ENCODE measurements around the gene RPL35.

The RPL35 gene

DNA sequence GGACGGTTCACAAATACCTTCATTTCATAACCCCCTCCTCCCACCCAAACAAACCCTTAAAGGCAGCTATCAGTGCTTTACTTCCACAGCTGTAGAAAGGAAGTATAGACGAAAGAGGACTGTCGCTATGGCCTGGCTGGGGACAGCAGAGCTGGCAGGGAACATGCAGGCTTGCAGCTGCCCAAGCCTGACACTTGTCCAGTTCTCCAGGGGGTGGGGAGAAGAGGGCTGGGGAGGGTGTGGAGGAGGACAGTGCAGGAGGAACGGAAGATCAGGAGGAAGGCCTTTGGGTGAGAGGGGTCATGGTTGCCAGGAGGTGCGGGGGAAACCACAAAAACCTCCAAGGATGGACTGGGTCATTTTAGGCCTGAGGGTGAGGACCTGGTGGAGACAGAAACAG, 26.1 kb upstream of the RPL35 start:
- peaks cover 58 to 70% of the 10 kb centered on the region in 2 donors for H3K36me3 ChIP-seq (ENCODE audit: control insufficient read depth in 1 of 2, insufficient read depth in 2 of 2, low read length in 2 of 2)

DNA sequence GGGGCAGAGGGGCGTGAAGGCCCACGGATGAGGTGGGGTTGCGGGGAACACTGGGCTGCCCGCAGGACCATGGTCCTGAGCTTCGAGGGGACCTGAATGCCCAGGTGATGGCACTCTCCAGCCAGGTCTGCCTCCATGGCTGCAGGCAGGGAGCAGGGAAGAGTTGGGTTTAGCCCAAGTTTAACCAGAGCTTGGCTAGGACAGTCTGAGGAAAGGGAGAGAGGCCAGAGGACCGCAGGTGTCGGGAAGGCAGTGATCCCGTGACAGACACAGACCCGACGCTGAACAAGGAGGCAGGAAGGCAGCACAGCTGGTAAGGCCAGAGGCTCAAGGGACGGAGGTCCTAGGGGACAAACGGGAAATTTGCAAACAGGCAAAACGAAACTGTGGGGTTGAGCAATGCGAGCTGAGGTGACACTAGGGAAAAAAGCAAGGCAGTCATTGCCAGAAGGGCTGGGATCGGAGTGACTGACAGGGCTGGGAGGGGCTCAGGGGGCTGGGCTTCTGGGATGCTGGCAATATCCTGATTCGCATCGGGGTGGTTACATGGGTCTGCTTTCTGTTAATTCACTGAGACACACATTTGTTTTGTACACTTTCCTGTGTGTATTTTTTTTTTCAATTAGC, 25.2 kb upstream of the RPL35 start:
- Histone ChIP-seq H3K36me3 (ENCODE audit: control insufficient read depth in 1 of 2, insufficient read depth in 2 of 2, low read length in 2 of 2) (peaks cover 62 to 78% of the 10 kb centered on the region in 2 donors), H3K4me3 (ENCODE audit: low read depth in 1 of 2, low read length in 2 of 2) (no peak overlapping the region)

More for the DNA sequence above, 26.1 kb upstream of the RPL35 start:
- Histone ChIP-seq H3K9ac (ENCODE audit: low read depth in 1 of 2, low read length in 2 of 2) (no peak overlapping the region), H3K27ac (ENCODE audit: low read depth, low read length) (no peak overlapping the region), H3K4me1 (ENCODE audit: control insufficient read depth in 1 of 2, insufficient read depth in 2 of 2, low read length in 2 of 2) (no peaks in the 10 kb centered on the region), H3K9me3 (ENCODE audit: control insufficient read depth in 1 of 2, low read length in 2 of 2) (no peaks in the 10 kb centered on the region), H3K4me3 (ENCODE audit: low read depth in 1 of 2, low read length in 2 of 2) (no peak overlapping the region), H3K27me3 (ENCODE audit: control insufficient read depth in 1 of 2, insufficient read depth in 2 of 2, low read length in 2 of 2) (no peaks in the 10 kb centered on the region)

DNA sequence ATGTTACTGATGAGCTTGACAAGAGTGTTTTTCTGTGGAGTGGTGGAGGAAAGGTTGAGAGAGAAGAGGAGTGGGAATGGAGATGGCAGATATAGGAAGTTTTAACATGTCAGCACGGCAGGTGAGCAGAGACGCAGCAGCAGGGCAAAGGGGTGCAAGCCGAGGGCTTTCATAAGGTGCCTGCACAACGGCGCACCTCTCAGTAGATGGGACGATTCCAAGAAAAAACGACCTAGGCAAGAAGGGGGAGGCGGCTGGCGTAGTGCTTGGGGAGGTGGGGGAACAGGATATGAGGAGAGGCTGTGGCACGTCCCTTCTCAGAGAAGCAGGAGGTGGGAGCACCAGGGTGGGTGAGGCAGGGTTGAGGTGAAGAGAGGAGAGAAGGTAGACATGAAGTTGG, 24.7 kb upstream of the RPL35 start:
- Histone ChIP-seq H3K27me3 (ENCODE audit: control insufficient read depth in 1 of 2, insufficient read depth in 2 of 2, low read length in 2 of 2) (no peaks in the 10 kb centered on the region), H3K27ac (ENCODE audit: low read depth, low read length) (no peak overlapping the region), H3K9me3 (ENCODE audit: control insufficient read depth in 1 of 2, low read length in 2 of 2) (no peaks in the 10 kb centered on the region), H3K36me3 (ENCODE audit: control insufficient read depth in 1 of 2, insufficient read depth in 2 of 2, low read length in 2 of 2) (peaks cover 64 to 84% of the 10 kb centered on the region in 2 donors), H3K4me1 (ENCODE audit: control insufficient read depth in 1 of 2, insufficient read depth in 2 of 2, low read length in 2 of 2) (no peaks in the 10 kb centered on the region), H3K9ac (ENCODE audit: low read depth in 1 of 2, low read length in 2 of 2) (no peak overlapping the region), H3K4me3 (ENCODE audit: low read depth in 1 of 2, low read length in 2 of 2) (no peak overlapping the region)

More for the DNA sequence above, 25.2 kb upstream of the RPL35 start:
- no peaks in the 10 kb centered on the region for H3K9me3 ChIP-seq (ENCODE audit: control insufficient read depth in 1 of 2, low read length in 2 of 2)
- H3K27ac ChIP-seq (ENCODE audit: low read depth, low read length): no peak overlapping the region
- H3K4me1 ChIP-seq (ENCODE audit: control insufficient read depth in 1 of 2, insufficient read depth in 2 of 2, low read length in 2 of 2): no peaks in the 10 kb centered on the region
- no peak overlapping the region for H3K9ac ChIP-seq (ENCODE audit: low read depth in 1 of 2, low read length in 2 of 2)
- no peaks in the 10 kb centered on the region for H3K27me3 ChIP-seq (ENCODE audit: control insufficient read depth in 1 of 2, insufficient read depth in 2 of 2, low read length in 2 of 2)

DNA sequence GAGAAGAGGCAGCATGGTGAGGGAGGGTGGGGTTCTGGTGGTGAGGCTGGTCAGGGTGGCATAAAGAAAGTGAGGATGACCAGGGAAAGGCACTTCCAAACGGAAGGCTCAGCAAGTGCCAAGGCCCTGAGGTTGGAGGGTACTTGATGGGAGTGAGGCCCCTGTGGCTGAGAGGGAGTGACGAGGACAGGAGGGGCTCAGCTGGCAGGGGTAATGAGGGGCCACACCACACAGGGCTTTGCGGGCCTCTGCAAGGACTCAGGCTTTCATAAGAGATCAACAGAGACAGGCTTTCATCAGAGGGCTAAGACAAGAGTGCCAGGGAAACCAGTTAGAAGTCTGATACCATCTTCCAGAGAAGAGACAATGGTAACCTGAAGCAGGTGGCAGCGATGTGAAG, 23.8 kb upstream of the RPL35 start:
- H3K27me3 ChIP-seq (ENCODE audit: control insufficient read depth in 1 of 2, insufficient read depth in 2 of 2, low read length in 2 of 2): no peaks in the 10 kb centered on the region
- H3K4me1 ChIP-seq (ENCODE audit: control insufficient read depth in 1 of 2, insufficient read depth in 2 of 2, low read length in 2 of 2): no peaks in the 10 kb centered on the region
- H3K27ac ChIP-seq (ENCODE audit: low read depth, low read length): no peak overlapping the region
- H3K9ac ChIP-seq (ENCODE audit: low read depth in 1 of 2, low read length in 2 of 2): no peak overlapping the region
- H3K4me3 ChIP-seq (ENCODE audit: low read depth in 1 of 2, low read length in 2 of 2): no peak overlapping the region
- no peaks in the 10 kb centered on the region for H3K9me3 ChIP-seq (ENCODE audit: control insufficient read depth in 1 of 2, low read length in 2 of 2)
- H3K36me3 ChIP-seq (ENCODE audit: control insufficient read depth in 1 of 2, insufficient read depth in 2 of 2, low read length in 2 of 2): peaks cover 62 to 84% of the 10 kb centered on the region in 2 donors

DNA sequence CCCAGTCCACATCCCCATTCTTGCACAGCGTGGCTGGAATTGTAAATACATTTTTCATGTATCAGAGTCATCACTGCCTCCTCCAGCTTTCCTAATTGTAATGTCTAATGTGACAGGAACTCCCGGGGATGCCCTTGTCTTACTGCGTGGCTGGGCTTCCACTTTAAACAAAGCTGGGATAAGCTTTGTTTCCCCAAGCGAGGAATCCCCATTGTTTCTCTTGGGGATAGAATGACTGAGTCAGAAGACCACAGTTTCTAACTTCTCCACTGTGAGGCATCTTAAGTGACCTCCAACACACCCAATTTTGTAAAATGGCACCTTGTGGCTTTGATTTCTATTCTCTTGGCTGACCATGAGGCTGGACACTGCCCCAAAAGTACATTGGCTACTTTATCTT, 22.6 kb upstream of the RPL35 start:
- Histone ChIP-seq H3K27me3 (ENCODE audit: control insufficient read depth in 1 of 2, insufficient read depth in 2 of 2, low read length in 2 of 2) (no peaks in the 10 kb centered on the region), H3K27ac (ENCODE audit: low read depth, low read length) (no peak overlapping the region), H3K9ac (ENCODE audit: low read depth in 1 of 2, low read length in 2 of 2) (no peak overlapping the region), H3K4me3 (ENCODE audit: low read depth in 1 of 2, low read length in 2 of 2) (no peak overlapping the region), H3K9me3 (ENCODE audit: control insufficient read depth in 1 of 2, low read length in 2 of 2) (no peaks in the 10 kb centered on the region), H3K36me3 (ENCODE audit: control insufficient read depth in 1 of 2, insufficient read depth in 2 of 2, low read length in 2 of 2) (peaks cover 58 to 84% of the 10 kb centered on the region in 2 donors), H3K4me1 (ENCODE audit: control insufficient read depth in 1 of 2, insufficient read depth in 2 of 2, low read length in 2 of 2) (no peaks in the 10 kb centered on the region)

DNA sequence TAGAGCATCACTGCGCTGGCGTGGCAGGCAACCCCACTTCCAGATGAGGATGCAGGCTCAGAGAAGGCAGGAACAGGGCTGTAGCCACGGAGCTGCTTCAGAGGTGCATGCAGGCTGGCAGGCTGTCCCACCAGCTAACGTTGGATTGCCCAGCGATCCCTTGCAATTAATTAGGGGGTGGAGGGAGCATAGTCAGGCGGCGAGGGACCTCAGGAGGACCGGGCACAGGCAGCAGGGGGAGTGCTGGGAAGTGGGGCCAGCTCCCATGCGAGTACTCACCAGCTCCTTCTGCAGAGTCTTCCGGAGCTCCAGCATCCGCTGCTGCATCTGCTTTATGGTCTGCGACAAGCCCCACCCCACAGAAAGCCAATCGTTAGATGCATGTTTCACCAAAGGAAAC, 20.5 kb upstream of the RPL35 start:
- Histone ChIP-seq H3K27ac (ENCODE audit: low read depth, low read length) (no peak overlapping the region), H3K4me1 (ENCODE audit: control insufficient read depth in 1 of 2, insufficient read depth in 2 of 2, low read length in 2 of 2) (no peaks in the 10 kb centered on the region), H3K4me3 (ENCODE audit: low read depth in 1 of 2, low read length in 2 of 2) (no peak overlapping the region), H3K9me3 (ENCODE audit: control insufficient read depth in 1 of 2, low read length in 2 of 2) (no peaks in the 10 kb centered on the region), H3K36me3 (ENCODE audit: control insufficient read depth in 1 of 2, insufficient read depth in 2 of 2, low read length in 2 of 2) (peaks cover 51 to 84% of the 10 kb centered on the region in 2 donors), H3K27me3 (ENCODE audit: control insufficient read depth in 1 of 2, insufficient read depth in 2 of 2, low read length in 2 of 2) (no peaks in the 10 kb centered on the region), H3K9ac (ENCODE audit: low read depth in 1 of 2, low read length in 2 of 2) (no peak overlapping the region)

DNA sequence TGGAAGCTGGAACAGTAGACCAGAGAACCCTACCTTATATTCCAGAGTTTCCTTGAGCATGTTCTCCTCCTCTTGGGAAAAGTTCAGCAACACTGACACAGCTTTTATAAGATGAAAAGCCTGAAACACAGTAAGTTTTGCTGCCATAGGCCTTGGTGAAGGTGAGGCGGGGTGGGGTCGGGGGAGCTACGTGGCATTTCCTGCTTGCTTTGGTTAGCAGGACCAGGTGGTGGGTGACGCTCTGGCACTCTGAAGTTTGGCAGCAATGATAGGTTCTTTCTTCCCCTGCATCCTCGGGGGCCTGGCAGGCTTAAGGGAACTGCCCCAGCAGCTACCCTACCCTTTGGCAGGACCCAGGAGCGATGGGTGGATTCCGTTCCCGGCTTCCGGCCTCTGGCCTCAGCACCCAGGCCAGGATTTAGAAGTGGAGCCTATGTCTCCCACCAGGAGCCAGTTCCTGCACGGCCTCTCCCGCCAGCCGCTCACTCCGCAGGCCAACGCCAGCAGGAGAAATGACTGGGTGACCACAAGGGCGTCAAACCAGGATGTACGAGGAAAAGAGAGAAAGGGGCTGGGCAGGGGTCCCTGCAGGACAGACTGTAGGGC, 19.5 kb upstream of the RPL35 start:
- H3K9ac ChIP-seq (ENCODE audit: low read depth in 1 of 2, low read length in 2 of 2): no peak overlapping the region
- no peaks in the 10 kb centered on the region for H3K4me1 ChIP-seq (ENCODE audit: control insufficient read depth in 1 of 2, insufficient read depth in 2 of 2, low read length in 2 of 2)
- H3K4me3 ChIP-seq (ENCODE audit: low read depth in 1 of 2, low read length in 2 of 2): no peak overlapping the region
- no peak overlapping the region for H3K27ac ChIP-seq (ENCODE audit: low read depth, low read length)
- peaks cover 49 to 84% of the 10 kb centered on the region in 2 donors for H3K36me3 ChIP-seq (ENCODE audit: control insufficient read depth in 1 of 2, insufficient read depth in 2 of 2, low read length in 2 of 2)
- no peaks in the 10 kb centered on the region for H3K27me3 ChIP-seq (ENCODE audit: control insufficient read depth in 1 of 2, insufficient read depth in 2 of 2, low read length in 2 of 2)
- H3K9me3 ChIP-seq (ENCODE audit: control insufficient read depth in 1 of 2, low read length in 2 of 2): no peaks in the 10 kb centered on the region

DNA sequence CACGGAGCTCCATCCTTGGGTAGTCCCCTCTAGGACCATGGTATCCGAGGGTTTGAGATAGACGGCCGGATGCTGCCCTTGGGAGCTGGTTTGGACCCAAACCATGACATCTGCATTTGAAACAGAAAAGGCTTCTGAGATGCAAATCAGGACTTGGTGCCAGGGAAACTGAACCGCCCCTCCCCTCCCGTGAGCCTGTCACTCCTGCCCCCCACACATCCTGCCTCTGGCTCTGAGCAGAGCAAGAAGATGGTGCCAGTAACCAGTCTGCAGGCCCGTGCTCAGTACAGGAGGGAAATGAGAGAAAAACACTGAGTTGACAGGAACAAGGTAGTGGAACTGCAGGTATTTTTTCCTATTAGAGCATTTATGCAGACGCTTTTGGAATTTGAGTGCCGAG, 18.7 kb upstream of the RPL35 start:
- peaks cover 46 to 83% of the 10 kb centered on the region in 2 donors for H3K36me3 ChIP-seq (ENCODE audit: control insufficient read depth in 1 of 2, insufficient read depth in 2 of 2, low read length in 2 of 2)
- H3K4me1 ChIP-seq (ENCODE audit: control insufficient read depth in 1 of 2, insufficient read depth in 2 of 2, low read length in 2 of 2): no peaks in the 10 kb centered on the region
- H3K9ac ChIP-seq (ENCODE audit: low read depth in 1 of 2, low read length in 2 of 2): no peak overlapping the region
- no peaks in the 10 kb centered on the region for H3K9me3 ChIP-seq (ENCODE audit: control insufficient read depth in 1 of 2, low read length in 2 of 2)
- no peaks in the 10 kb centered on the region for H3K27me3 ChIP-seq (ENCODE audit: control insufficient read depth in 1 of 2, insufficient read depth in 2 of 2, low read length in 2 of 2)
- H3K27ac ChIP-seq (ENCODE audit: low read depth, low read length): no peak overlapping the region
- no peak overlapping the region for H3K4me3 ChIP-seq (ENCODE audit: low read depth in 1 of 2, low read length in 2 of 2)

DNA sequence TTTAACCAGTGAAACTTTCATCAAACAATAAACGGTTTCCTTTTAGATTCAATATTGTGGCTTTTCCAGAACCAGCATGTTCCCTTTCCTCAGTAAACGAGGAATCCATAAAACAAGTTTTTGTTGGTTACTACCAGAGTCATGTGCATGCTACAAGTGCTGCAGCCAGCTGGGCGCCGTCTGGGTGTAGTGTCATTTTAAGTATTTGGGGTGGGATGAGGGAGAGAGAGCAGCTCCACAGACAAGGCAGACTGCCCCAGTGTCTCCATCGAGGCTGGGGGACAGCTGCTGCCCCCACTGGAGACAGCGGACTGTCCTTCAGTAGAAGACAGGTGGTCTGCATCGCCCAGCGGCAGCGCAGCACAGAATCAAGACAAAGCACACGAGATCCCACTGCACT, 17.5 kb upstream of the RPL35 start:
- Histone ChIP-seq H3K9me3 (ENCODE audit: control insufficient read depth in 1 of 2, low read length in 2 of 2) (no peaks in the 10 kb centered on the region), H3K36me3 (ENCODE audit: control insufficient read depth in 1 of 2, insufficient read depth in 2 of 2, low read length in 2 of 2) (peaks cover 48 to 86% of the 10 kb centered on the region in 2 donors), H3K27ac (ENCODE audit: low read depth, low read length) (no peak overlapping the region), H3K27me3 (ENCODE audit: control insufficient read depth in 1 of 2, insufficient read depth in 2 of 2, low read length in 2 of 2) (no peaks in the 10 kb centered on the region), H3K4me1 (ENCODE audit: control insufficient read depth in 1 of 2, insufficient read depth in 2 of 2, low read length in 2 of 2) (no peaks in the 10 kb centered on the region), H3K4me3 (ENCODE audit: low read depth in 1 of 2, low read length in 2 of 2) (no peak overlapping the region), H3K9ac (ENCODE audit: low read depth in 1 of 2, low read length in 2 of 2) (no peak overlapping the region)

DNA sequence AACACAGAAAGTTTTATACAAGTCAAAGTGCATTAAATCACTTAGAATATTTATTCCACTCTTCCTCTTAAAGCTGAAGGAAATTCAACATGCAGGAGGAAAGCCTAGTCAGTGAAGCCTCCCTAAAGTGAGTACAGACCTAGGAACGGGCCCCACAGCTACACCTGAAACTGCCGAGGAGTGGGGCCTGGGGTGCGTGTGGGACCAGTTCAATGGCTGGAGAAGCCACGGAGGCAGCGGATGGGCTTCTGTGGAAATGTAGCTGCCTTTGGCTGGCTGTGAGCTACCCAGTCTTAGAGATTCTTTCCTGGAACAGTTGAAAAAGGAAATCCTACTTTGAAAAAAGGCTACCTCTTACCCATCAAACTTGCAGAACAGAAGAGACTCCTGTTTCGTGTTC, 16.8 kb upstream of the RPL35 start:
- Histone ChIP-seq H3K27ac (ENCODE audit: low read depth, low read length) (no peak overlapping the region), H3K27me3 (ENCODE audit: control insufficient read depth in 1 of 2, insufficient read depth in 2 of 2, low read length in 2 of 2) (no peaks in the 10 kb centered on the region), H3K9me3 (ENCODE audit: control insufficient read depth in 1 of 2, low read length in 2 of 2) (no peaks in the 10 kb centered on the region), H3K9ac (ENCODE audit: low read depth in 1 of 2, low read length in 2 of 2) (no peak overlapping the region), H3K36me3 (ENCODE audit: control insufficient read depth in 1 of 2, insufficient read depth in 2 of 2, low read length in 2 of 2) (peaks cover 54 to 92% of the 10 kb centered on the region in 2 donors), H3K4me1 (ENCODE audit: control insufficient read depth in 1 of 2, insufficient read depth in 2 of 2, low read length in 2 of 2) (peaks cover 2 to 5% of the 10 kb centered on the region in 2 donors), H3K4me3 (ENCODE audit: low read depth in 1 of 2, low read length in 2 of 2) (no peak overlapping the region)

All from duodenal mucosa (tissue), 2 donors.